ENCODE measurements around the gene CDH4. TPM values are rescaled to one million over a fixed set of nuclear protein-coding genes. Genes with fewer than 3 reads are reported as not detected.

Gene CDH4
- total RNA-seq, 1 donor from 2014 or later, result 0.06 TPM

GRCh38 chr20:61621035-61621730 is 369.1 kb downstream of the CDH4 start:
- H3K4me3 ChIP-seq, result no peak overlapping the region
- no peaks in the 10 kb centered on the region for H3K9me3 ChIP-seq
- no peaks in the 10 kb centered on the region for H3K36me3 ChIP-seq
- DNase-seq, result no peak
- no peak overlapping the region for H3K27ac ChIP-seq
- no peak for ATAC-seq
- no peaks in the 10 kb centered on the region for H3K4me1 ChIP-seq
- intact Hi-C loops (cut with DNase I), result no loop called here
- H3K27me3 ChIP-seq (ENCODE audit: low read depth), result peaks cover 4% of the 10 kb centered on the region
- TF ChIP-seq, protein P1, sequence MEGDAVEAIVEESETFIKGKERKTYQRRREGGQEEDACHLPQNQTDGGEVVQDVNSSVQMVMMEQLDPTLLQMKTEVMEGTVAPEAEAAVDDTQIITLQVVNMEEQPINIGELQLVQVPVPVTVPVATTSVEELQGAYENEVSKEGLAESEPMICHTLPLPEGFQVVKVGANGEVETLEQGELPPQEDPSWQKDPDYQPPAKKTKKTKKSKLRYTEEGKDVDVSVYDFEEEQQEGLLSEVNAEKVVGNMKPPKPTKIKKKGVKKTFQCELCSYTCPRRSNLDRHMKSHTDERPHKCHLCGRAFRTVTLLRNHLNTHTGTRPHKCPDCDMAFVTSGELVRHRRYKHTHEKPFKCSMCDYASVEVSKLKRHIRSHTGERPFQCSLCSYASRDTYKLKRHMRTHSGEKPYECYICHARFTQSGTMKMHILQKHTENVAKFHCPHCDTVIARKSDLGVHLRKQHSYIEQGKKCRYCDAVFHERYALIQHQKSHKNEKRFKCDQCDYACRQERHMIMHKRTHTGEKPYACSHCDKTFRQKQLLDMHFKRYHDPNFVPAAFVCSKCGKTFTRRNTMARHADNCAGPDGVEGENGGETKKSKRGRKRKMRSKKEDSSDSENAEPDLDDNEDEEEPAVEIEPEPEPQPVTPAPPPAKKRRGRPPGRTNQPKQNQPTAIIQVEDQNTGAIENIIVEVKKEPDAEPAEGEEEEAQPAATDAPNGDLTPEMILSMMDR (IDR thresholded peaks at IDR 0.05), result no peak

DNA sequence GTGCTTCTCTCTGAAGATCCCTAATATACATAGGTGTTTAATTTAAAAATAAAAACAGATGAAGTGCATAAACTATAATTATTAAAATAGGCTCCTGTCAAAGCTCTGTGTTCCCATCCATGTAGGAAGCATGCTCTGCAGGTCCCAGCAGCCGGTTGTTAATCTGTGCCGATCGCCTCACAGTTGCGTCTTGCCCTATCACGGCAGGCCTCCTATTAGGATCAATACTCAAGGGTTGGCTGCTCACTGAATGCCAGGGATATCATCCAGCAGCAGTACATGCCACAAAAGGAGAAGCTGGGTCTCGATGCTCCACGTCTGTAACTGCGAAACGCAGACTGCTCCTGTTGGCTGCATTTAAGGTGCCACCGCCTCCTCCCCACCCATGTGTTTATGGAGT is 369.8 kb downstream of the CDH4 start:
- no peak overlapping the region for H3K4me3 ChIP-seq
- H3K27me3 ChIP-seq (ENCODE audit: low read depth), result peaks cover 4% of the 10 kb centered on the region
- TF ChIP-seq, protein P1 (IDR thresholded peaks at IDR 0.05), result no peak

GRCh38 chr20:61623451-61623850 is 371.4 kb downstream of the CDH4 start:
- intact Hi-C loops (cut with DNase I), result no loop called here
- no peak overlapping the region for H3K4me3 ChIP-seq
- no peak for ATAC-seq
- TF ChIP-seq, protein P1 (IDR thresholded peaks at IDR 0.05), result no peak
- H3K4me1 ChIP-seq, result no peaks in the 10 kb centered on the region
- H3K9me3 ChIP-seq, result no peaks in the 10 kb centered on the region
- DNase-seq, result no peak
- no peak overlapping the region for H3K27ac ChIP-seq
- no peaks in the 10 kb centered on the region for H3K36me3 ChIP-seq
- peaks cover 4% of the 10 kb centered on the region for H3K27me3 ChIP-seq (ENCODE audit: low read depth)

More for the DNA sequence above, 369.8 kb downstream of the CDH4 start:
- Histone ChIP-seq H3K36me3 (no peaks in the 10 kb centered on the region), H3K4me1 (no peaks in the 10 kb centered on the region), H3K9me3 (no peaks in the 10 kb centered on the region), H3K27ac (no peak overlapping the region)
- intact Hi-C loops (cut with DNase I), result no loop called here
- DNase-seq (no peak), ATAC-seq (no peak)

DNA sequence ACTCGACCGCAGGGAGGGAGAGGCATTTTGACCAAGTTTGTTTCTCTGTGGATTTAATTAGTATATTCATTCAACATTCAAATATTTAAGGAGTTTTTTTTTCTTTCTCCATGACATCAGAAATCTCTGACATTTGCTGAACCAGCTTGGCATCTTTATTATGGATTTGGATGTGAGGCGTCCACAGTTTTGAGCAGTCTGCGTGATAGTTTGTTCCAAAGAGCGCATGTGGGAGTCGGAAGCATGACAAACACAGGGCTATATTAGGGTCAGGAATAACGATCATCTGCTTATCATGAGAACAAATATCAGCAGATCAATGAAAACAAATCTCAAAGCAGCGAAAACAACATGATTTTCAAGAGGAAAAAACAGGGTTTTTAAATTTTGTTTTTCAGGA is 373.2 kb downstream of the CDH4 start:
- H3K27me3 ChIP-seq (ENCODE audit: low read depth), result no peaks in the 10 kb centered on the region
- TF ChIP-seq, protein P1 (IDR thresholded peaks at IDR 0.05), result no peak
- H3K9me3 ChIP-seq, result no peaks in the 10 kb centered on the region
- H3K4me1 ChIP-seq, result no peaks in the 10 kb centered on the region
- no peaks in the 10 kb centered on the region for H3K36me3 ChIP-seq
- H3K4me3 ChIP-seq, result no peak overlapping the region
- intact Hi-C loops (cut with DNase I), result no loop called here
- DNase-seq (no peak), ATAC-seq (no peak)
- H3K27ac ChIP-seq, result no peak overlapping the region

DNA sequence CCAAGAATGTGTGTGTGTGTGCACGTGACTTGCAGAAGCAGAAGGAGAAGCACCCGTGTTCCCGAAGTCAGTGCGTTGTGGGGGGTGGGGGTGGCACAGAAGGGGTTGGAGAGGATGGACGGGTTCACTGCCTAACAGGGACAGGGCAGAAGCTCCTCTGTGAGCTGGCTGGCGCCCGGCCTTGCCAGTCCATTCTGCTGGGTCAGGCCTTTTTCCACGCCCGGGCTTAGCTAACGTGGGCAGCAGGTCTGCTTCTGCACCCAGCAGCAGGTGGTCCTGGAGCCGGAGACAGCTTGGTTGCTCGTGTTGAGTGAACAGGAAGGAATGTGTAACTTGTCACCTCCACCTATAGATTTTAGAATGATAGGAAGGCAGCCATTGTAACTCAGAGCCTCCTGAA is 374.4 kb downstream of the CDH4 start:
- no peaks in the 10 kb centered on the region for H3K36me3 ChIP-seq
- DNase-seq (no peak), ATAC-seq (no peak)
- intact Hi-C loops (cut with DNase I), result no loop called here
- H3K4me3 ChIP-seq, result no peak overlapping the region
- no peaks in the 10 kb centered on the region for H3K4me1 ChIP-seq
- TF ChIP-seq, protein P1 (IDR thresholded peaks at IDR 0.05), result no peak
- H3K27me3 ChIP-seq (ENCODE audit: low read depth), result no peaks in the 10 kb centered on the region
- H3K27ac ChIP-seq, result no peak overlapping the region
- no peaks in the 10 kb centered on the region for H3K9me3 ChIP-seq
